ENCODE results near the gene PAK4.

Gene PAK4

GRCh38 chr19:39145180-39145953 is 19.8 kb downstream of the PAK4 start:
- FAIRE-seq (no peak), DNase-seq (ENCODE audit: insufficient read length) (no peak)
- no peak for TF ChIP-seq TAF1 (IDR thresholded peaks at IDR 0.05; ENCODE audit: borderline replicate concordance, low read depth, low read length)
- TF ChIP-seq POLR2AphosphoS5 (IDR thresholded peaks at IDR 0.05; ENCODE audit: low read depth, low read length): no peak
- TF ChIP-seq POLR2A (IDR thresholded peaks at IDR 0.05; ENCODE audit: low read depth, low read length): no peak

GRCh38 chr19:39146091-39146490 is 20.5 kb downstream of the PAK4 start:
- TF ChIP-seq POLR2AphosphoS5 (IDR thresholded peaks at IDR 0.05; ENCODE audit: low read depth, low read length) (no peak), POLR2A (IDR thresholded peaks at IDR 0.05; ENCODE audit: low read depth, low read length) (no peak), TAF1 (IDR thresholded peaks at IDR 0.05; ENCODE audit: borderline replicate concordance, low read depth, low read length) (no peak)
- no peak for DNase-seq (ENCODE audit: insufficient read length)
- FAIRE-seq: no peak

- FAIRE-seq (no peak), DNase-seq (ENCODE audit: insufficient read length) (no peak)
- TF ChIP-seq TAF1 (IDR thresholded peaks at IDR 0.05; ENCODE audit: borderline replicate concordance, low read depth, low read length) (no peak), POLR2A (IDR thresholded peaks at IDR 0.05; ENCODE audit: low read depth, low read length) (no peak), POLR2AphosphoS5 (IDR thresholded peaks at IDR 0.05; ENCODE audit: low read depth, low read length) (no peak)
These were observed 21.3 kb downstream of the PAK4 start for GRCh38 chr19:39146686-39147450.

- no peak for FAIRE-seq
- TF ChIP-seq POLR2A (IDR thresholded peaks at IDR 0.05; ENCODE audit: low read depth, low read length): no peak
- TF ChIP-seq TAF1 (IDR thresholded peaks at IDR 0.05; ENCODE audit: borderline replicate concordance, low read depth, low read length): no peak
- TF ChIP-seq POLR2AphosphoS5 (IDR thresholded peaks at IDR 0.05; ENCODE audit: low read depth, low read length): no peak
- DNase-seq (ENCODE audit: insufficient read length): no peak
These were observed 21.9 kb downstream of the PAK4 start for GRCh38 chr19:39147480-39147879.

GRCh38 chr19:39148939-39149529 is 23.4 kb downstream of the PAK4 start:
- FAIRE-seq: no peak
- TF ChIP-seq POLR2AphosphoS5 (IDR thresholded peaks at IDR 0.05; ENCODE audit: low read depth, low read length) (no peak), POLR2A (IDR thresholded peaks at IDR 0.05; ENCODE audit: low read depth, low read length) (no peak), TAF1 (IDR thresholded peaks at IDR 0.05; ENCODE audit: borderline replicate concordance, low read depth, low read length) (no peak)

GRCh38 chr19:39150235-39150634 is 24.6 kb downstream of the PAK4 start:
- FAIRE-seq: no peak
- TF ChIP-seq TAF1 (IDR thresholded peaks at IDR 0.05; ENCODE audit: borderline replicate concordance, low read depth, low read length) (no peak), POLR2A (IDR thresholded peaks at IDR 0.05; ENCODE audit: low read depth, low read length) (no peak), POLR2AphosphoS5 (IDR thresholded peaks at IDR 0.05; ENCODE audit: low read depth, low read length) (no peak)
- no peak for DNase-seq (ENCODE audit: insufficient read length)

More at GRCh38 chr19:39148939-39149529, 23.4 kb downstream of the PAK4 start:
- DNase-seq (ENCODE audit: insufficient read length): no peak

GRCh38 chr19:39150807-39151600 is 25.4 kb downstream of the PAK4 start:
- TF ChIP-seq TAF1 (IDR thresholded peaks at IDR 0.05; ENCODE audit: borderline replicate concordance, low read depth, low read length) (no peak), POLR2A (IDR thresholded peaks at IDR 0.05; ENCODE audit: low read depth, low read length) (no peak)
- FAIRE-seq (no peak), DNase-seq (ENCODE audit: insufficient read length) (no peak)

- FAIRE-seq: no peak
- TF ChIP-seq POLR2AphosphoS5 (IDR thresholded peaks at IDR 0.05; ENCODE audit: low read depth, low read length) (no peak), POLR2A (IDR thresholded peaks at IDR 0.05; ENCODE audit: low read depth, low read length) (no peak), TAF1 (IDR thresholded peaks at IDR 0.05; ENCODE audit: borderline replicate concordance, low read depth, low read length) (no peak)
- no peak for DNase-seq (ENCODE audit: insufficient read length)
These were observed 26.5 kb downstream of the PAK4 start for GRCh38 chr19:39152066-39152465.

GRCh38 chr19:39154100-39154628 is 28.6 kb downstream of the PAK4 start:
- DNase-seq (ENCODE audit: insufficient read length): no peak
- TF ChIP-seq POLR2A (IDR thresholded peaks at IDR 0.05; ENCODE audit: low read depth, low read length): no peak
- TF ChIP-seq TAF1 (IDR thresholded peaks at IDR 0.05; ENCODE audit: borderline replicate concordance, low read depth, low read length): no peak
- no peak for TF ChIP-seq POLR2AphosphoS5 (IDR thresholded peaks at IDR 0.05; ENCODE audit: low read depth, low read length)
- no peak for FAIRE-seq

GRCh38 chr19:39154629-39155100 is 29.1 kb downstream of the PAK4 start:
- FAIRE-seq (no peak), DNase-seq (ENCODE audit: insufficient read length) (no peak)

More at GRCh38 chr19:39154629-39155100, 29.1 kb downstream of the PAK4 start:
- TF ChIP-seq TAF1 (IDR thresholded peaks at IDR 0.05; ENCODE audit: borderline replicate concordance, low read depth, low read length) (no peak), POLR2A (IDR thresholded peaks at IDR 0.05; ENCODE audit: low read depth, low read length) (no peak), POLR2AphosphoS5 (IDR thresholded peaks at IDR 0.05; ENCODE audit: low read depth, low read length) (no peak)
